ENCODE results near the gene MRM3.
"Not testable (repeated sequence)": the region's sequence is repeated elsewhere in the genome, so short reads cannot be mapped to it uniquely, and the experiment has no call there.

Gene MRM3

DNA sequence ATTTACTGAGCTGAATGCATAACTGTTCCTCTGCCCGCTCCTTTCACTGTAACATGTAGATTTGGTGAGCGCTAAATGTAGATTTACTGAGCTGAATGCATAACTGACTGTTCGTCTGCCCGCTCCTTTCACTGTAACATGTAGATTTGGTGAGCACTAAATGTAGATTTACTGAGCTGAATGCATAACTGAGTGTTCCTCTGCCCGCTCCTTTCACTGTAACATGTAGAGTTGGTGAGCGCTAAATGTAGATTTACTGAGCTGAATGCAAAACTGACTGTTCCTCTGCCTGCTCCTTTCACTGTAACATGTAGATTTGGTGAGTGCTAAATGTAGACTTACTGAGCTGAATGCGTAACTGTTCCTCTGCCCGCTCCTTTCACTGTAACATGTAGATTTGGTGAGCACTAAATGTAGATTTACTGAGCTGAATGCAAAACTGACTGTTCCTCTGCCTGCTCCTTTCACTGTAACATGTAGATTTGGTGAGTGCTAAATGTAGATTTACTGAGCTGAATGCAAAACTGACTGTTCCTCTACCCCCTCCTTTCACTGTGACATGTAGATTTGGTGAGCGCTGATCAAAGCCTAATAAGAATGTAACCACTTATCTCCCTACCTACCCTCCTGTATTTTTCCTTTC is 26.7 kb upstream of the MRM3 start:
- DNase-seq (ENCODE audit: low spot score) = not testable (repeated sequence)

DNA sequence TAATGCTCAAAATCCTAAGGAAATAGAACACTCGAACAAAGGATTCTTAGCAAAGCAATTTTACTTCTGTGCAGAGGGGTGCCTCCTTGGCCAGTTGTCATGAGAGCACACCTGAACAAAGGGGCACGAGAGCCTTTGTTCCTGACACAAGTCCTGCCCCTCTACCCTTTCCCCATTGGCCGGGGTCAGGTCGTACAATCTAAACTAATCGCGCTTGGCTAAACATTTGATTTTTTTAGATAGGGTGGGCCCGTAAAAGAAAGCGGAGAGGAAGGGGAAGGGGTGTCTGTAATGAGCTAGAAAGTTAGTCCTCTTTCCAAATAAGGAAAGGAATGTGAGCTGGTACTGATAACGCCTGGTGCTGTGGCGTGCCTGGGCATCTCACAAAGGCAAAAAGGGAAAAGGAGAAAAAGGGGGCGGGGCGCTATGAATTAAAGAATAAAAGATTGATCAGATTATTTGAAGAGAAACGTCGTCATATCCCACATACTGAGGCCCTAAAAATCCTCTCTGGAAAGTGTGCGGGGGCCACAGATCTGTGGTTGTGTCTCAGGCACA is 26.1 kb upstream of the MRM3 start:
- DNase-seq (ENCODE audit: low spot score) = not testable (repeated sequence)

DNA sequence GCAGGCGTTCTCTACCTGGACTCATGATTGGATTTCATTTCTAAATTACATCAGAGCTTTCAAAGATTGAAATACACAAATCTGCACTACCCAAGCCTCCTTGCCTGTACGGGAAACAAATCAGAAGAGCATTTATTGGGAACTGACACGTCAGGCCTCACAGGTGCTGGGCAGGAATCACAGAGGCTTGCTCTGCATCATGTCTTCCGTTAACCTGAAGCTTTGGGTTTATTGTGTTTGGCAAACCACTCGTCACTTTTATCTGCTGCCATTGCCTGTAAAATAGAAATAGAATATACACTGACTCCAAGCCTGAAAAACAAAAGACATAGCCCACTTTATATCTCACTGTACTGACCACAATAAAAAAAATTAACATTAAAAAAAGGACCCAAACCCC is 22.2 kb upstream of the MRM3 start:
- no peak for DNase-seq (ENCODE audit: low spot score)

DNA sequence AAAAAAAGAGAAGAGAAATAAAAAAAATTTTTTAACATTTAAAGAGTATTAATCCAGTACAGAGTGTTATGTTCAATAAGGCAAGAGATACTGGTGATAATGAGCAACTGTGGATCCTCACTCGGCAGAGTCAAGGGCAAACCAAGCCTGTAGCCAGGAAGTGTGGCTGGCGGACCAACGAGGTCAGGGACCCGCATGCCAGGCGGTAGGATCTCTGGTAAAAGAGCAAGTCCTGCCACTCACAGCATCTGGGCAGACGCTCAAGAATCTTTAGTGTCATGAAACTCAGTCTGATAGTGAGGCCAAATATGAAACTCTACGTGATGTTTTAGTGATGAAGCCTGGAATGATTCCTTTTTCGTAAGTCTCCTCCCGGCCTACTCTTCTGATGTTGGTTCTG is 21.8 kb upstream of the MRM3 start:
- no peak for DNase-seq (ENCODE audit: low spot score)

DNA sequence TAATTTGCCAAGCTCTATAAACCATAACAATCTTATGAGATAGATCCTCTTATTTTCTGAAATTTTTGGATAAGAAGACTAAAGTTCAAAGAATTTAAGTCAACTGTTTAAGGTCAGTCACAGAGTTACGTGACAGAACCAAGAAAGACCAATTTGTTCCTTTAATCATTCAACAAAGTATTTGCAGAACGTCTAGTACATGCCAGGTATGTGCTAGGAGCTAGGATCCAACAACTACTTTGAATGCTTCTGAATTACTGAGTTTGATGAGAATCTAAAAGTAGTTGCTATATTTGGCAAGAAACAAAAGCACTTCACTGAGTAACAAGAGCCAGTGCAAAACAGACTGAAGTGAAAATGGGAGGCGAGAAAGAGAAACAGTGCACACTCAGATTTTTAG is 15.1 kb upstream of the MRM3 start:
- no peak for DNase-seq (ENCODE audit: low spot score)

DNA sequence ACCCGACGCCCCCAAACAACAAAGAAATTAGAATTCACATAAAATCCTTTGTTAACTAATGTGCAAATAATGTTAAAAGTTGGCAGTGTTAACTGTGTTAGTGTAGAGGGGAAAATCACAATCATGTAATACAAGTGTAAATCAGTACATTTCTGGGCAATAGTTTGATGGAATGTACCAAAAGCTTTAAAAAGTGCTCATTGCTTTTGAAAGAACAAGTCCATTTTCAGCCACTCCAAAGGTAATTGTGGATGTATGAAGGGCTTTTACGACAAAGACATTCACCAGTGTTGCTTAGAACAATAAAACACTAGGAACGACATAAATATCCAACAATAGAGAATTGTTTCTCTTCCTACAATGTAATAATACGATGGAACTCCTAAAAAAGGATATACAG is 9.1 kb upstream of the MRM3 start:
- peak; percentile 17 for DNase-seq (ENCODE audit: low spot score)

DNA sequence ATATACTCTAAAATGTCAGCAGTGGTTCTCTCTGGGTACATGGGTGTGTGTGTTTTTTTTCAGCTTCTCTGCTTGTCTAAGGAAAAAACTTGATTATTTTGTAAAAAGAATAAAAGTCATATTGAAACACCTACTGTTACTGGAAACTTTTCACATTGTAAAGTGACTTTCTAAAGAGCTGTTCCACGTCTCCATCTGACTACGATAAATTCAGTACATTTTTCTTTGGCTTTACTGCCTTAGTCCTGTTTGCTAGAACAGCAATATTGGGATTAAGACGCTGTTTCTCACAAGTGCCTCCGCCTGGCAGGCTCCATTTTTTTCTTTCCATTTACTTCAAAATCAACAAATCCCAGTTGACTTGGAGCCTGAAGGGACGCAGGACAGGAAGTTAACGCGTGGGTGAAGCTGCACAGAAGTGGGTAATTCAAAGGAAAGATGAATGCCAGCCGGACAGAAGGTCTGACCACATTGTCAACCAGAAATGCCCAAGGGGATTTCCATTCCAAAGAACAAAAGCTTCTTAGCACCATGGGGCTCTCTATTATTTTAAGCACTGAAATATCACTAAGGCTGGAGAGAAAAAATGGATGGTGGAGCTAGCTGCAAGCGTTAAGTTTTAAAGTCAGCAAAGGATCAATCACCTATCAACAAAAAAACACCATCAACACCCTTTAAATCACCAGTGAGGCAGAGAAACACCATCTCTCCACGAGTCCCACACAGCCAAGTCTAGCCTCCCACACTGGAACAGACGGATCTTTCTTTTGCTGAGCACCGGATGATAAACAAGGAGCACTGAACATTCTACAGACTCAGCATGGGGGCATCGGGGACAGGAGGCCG is 8.5 kb upstream of the MRM3 start:
- DNase-seq (ENCODE audit: low spot score) = no peak

DNA sequence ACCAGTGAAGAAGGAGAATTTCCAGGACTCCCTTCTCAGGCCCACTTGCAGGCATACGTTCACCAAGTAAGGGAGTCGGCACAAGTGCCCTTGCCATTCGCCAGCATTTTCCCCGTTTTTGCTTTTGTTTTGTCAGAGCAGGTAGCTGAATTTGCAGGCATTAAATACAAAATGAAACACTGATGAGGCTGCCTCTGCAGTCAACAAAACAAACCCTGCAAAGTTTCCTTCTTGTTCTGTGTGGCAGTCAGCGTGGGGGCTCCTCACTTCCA is 7.9 kb upstream of the MRM3 start:
- no peak for DNase-seq (ENCODE audit: low spot score)

DNA sequence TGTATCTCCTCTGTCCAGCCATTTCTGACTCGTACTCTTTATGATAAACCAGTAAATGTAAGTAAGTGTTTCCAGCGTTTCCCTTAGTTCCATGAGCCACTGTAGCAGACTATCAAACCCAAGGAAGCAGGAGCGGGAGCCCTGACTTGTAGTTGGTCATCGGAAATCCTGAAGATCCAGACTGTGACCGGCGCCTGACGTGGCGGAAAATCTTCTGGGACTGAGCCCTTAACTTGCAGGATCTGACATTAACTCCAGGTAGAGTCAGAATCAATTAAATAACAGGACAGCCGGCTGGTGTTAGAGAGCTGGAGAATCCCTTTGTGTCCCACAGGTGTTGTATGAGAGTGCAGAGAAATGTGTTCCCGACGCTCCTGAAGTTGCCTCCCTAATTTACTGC is 4.1 kb upstream of the MRM3 start:
- no peak for DNase-seq (ENCODE audit: low spot score)

DNA sequence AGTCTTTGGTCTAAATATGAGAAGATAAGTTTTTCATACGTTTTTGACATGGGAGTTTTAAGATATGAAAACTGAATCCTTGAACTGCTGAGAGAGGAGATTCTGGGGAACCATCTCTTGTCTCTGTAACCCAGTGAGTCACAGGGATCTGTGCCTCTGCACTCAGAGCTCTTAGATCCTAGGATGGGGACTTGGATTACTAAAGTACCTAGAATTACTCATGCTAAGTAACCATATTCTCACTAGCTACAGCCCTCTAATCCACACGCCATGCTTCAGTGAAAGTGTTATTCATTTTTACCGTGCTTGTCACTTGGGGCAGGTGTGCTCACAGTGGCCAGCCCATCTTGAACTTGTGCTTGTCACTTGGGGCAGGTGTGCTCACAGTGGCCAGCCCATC is 2.0 kb downstream of the MRM3 start:
- DNase-seq (ENCODE audit: low spot score) = no peak

DNA sequence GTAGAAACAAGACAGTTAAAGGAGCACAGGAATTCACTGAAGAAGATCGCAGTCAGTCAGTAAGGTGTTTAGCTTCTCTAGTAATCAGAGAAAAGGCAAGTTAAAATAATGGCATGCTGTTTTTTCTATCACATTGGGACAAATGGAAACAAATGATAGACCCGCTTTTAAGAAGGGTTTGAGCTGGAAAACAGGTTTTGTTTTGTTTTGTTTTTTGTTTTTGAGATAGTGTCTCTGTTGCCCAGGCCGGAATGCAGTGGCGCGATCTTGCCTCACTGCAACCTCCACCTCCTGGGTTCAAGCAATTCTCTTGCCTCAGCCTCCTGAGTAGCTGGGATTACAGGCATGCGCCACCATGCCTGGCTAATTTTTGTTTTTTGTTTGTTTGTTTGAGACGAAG is 3.7 kb downstream of the MRM3 start:
- not testable (repeated sequence) for DNase-seq (ENCODE audit: low spot score)

DNA sequence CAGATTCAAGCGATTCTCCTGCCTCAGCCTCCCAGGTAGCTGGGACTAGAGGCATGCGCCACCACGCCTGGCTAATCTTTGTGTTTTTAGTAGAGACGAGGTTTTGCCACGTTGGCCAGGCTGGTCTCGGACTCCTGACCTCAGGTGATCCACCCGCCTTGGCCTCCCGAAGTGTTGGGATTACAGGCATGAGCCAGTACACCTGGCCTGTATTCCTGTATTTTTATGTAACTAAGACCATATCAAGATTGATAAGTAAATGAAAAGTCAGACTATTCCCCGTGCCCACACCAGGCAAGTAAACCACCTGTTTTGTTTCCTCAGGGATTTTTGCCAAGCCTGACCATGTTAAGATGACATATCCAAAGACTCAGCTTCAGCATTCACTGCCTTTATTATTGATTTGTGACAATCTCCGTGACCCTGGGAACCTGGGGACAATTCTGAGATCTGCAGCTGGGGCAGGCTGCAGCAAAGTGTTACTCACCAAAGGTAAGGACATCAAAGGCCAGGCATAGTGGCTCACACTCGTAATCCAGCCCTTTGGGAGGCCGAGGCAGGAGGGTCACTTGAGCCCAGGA is 5.6 kb downstream of the MRM3 start:
- no peak for DNase-seq (ENCODE audit: low spot score)

DNA sequence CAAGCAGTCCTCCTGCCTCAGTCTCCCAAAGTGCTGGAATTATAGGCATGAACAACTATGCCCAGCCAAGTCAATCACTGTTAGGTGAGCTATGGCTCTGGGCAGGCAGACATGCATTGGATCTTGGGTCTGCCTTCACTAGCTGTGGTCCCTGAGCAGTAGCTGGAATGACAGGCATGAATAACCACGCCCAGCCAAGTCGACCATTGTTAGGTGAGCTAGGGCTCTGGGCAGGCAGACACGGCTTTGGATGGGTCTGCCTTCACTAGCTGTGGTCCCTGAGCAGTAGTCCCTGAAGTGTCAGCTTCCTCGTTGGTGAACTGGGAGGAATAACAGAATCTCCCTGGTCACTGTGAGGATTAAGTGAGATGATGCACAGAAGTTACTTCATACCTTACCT is 6.4 kb downstream of the MRM3 start:
- DNase-seq (ENCODE audit: low spot score) = no peak

DNA sequence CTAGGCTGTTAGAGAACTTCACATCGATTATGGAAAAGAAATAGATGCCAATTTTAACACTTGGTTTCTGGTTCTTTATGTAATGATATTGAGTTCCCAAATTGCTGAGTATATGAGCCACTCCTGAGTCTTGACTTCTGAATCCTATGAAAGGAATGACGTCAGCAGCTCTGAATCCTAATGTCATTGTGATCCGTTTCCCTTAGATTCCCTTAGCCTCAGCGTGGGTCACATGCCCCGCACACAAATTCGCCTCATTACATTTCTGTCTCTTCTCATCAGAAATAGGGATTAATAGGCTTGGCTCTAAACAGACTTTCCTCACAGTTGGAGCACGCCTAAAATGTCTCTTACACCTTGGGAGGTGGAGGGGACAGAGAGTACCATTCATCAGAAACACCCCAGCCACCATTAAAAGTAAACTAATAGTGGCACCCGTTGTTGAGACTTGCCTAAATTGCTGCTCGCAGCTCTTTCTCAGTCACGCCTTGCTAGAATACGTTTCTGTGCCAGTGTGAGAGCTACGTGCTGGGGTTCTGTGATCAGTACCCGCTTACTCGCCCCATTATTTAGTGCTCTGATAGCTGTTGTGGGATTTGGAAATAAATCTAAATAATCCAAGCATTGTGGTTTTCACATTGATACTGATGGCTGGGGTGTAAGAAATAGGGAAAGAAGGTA is 7.1 kb downstream of the MRM3 start:
- no peak for DNase-seq (ENCODE audit: low spot score)

DNA sequence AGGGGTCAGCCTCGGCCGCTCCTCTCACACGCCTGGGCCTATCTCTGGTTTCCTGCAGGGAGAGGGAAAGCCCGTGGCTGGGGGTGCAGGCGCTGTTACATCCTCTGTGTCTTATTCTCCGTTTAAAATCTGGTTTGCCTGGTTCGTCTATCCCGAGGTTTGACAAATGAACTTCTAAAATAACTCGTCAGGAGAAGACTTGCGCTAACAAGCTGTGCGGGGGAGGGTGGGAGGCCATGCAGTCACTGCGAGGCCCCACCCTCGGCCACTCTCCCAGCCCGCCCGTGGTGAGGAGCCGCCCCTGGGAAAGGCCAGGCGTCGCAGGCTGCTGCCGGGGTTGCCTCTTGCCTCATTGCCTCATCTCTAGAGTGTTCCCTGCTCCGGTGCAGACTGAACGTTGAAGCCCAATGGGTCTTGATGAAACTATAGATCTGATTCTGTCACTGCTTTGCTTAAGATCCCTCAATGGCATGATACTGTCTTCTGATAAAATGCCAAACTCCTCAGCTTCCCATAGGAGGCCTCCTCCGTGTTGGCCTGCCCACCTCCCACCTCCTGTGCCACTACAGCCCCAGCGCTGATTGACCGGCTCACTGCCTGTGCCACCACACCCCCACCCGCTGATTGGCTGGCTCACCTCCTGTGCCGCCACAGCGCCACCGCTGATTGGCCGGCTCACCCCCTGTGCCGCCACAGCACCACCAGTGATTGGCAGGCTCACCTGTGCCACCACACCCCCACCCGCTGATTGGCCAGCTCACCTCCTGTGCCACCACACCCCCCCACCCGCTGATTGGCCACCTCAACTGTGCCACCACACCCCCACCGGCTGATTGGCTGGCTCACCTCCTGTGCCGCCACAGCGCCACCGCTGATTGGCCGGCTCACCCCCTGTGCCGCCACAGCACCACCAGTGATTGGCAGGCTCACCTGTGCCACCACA is 8.0 kb downstream of the MRM3 start:
- not testable (repeated sequence) for DNase-seq (ENCODE audit: low spot score)

DNA sequence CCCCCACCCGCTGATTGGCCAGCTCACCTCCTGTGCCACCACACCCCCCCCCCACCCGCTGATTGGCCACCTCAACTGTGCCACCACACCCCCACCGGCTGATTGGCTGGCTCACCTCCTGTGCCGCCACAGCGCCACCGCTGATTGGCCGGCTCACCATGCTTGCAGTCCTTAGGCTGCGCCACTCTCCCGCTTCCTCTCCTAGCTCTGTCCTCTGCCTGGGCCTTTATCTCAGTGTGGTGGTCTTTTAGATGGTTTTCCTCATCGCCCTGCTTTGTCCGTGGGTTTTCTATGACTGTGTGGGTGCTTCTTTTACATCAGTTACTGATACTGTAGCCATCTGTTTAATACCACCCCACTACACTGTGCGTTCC is 8.7 kb downstream of the MRM3 start:
- DNase-seq (ENCODE audit: low spot score) = not testable (repeated sequence)

DNA sequence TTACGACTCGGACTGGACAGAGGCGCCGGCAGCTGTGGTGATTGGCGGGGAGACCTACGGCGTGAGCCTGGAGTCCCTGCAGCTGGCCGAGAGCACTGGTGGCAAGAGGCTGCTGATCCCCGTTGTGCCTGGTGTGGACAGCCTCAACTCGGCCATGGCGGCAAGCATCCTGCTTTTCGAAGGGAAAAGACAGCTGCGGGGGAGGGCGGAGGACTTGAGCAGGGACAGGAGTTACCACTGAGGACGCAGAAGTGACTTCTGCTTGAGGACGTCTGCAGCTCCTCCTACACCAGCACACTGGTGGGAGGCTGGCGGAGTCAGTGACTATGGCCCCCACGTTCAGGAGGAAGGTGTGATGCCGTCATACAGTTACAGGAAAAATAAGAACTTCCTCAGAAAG is 9.7 kb downstream of the MRM3 start:
- no peak for DNase-seq (ENCODE audit: low spot score)

DNA sequence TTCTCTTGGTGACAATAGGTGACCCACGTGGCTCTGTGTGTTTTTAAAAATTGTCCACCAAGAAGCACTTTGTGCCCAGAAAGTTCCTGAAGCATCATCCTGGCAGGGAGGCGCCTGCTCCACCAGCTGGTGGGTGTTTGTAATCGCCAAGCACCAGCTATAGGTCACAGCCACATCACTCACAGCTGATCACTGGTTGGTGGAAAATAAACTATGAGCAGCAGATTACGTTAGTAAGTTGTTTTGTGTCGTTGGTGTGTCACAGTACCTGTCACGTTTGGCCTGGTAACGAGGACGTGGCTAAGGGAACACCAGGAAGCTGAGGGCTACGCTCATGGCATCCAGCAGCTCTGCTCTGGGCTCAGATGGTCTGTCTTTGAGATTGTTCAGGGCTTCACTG is 10.1 kb downstream of the MRM3 start:
- DNase-seq (ENCODE audit: low spot score) = no peak

DNA sequence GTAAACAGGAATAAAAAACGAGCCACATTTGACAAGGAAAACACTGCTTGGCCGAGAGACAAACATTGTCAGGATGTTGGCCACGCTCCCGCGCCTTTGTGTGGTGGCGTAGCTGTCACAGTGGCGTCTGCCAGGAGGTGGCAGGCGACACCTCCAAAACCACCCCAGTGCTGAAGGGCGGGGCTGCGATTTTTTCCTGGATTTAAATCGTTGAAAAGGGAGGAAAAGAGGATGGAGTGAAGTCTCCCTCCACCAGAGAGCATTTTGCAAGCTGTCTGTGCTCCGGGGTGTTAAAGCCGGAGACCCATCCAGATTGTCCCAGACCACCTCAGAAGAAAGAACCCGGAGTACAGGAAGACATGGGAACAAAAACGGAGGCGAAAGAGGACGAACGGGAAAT is 12.7 kb downstream of the MRM3 start:
- peak; percentile 89 for DNase-seq (ENCODE audit: low spot score)

DNA sequence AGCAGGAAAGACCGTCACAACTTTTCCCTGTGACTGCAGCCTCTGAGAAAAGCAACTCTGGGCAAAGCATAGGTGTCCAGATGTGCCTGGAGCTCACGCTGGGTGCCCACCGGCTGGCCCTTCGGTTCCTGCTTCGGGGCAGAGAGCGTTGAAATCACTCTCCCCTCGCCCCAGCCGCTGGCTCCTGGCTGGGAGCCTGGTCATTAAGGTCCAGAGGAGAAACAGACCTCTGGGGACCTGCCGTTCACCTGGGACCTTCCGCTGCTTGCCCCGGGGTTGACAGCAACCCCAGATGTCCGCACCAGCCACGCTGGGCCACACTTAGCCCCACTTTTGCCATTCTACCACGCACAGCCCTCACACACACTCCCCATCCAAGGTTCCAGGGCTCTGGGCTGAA is 13.1 kb downstream of the MRM3 start:
- DNase-seq (ENCODE audit: low spot score) = no peak

DNA sequence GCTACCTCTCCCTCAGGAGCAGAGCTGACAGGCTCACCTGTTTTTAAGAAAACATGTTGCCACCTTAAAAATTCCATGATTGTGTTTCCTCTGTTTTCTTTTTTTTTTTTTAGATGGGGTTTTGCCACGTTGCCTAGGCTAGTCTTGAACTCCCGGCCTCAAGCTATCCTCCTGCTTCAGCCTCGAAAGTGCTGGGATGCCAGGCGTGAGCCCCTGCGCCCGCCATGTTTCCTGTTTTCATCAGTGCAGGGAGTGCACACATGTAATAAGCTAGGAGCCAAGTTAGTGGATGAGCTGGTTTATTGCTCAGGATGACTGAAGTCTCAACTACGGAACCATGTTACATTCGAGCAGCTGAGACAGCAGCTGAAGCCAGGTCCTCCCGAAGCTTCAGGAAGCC is 13.6 kb downstream of the MRM3 start:
- no peak for DNase-seq (ENCODE audit: low spot score)

DNA sequence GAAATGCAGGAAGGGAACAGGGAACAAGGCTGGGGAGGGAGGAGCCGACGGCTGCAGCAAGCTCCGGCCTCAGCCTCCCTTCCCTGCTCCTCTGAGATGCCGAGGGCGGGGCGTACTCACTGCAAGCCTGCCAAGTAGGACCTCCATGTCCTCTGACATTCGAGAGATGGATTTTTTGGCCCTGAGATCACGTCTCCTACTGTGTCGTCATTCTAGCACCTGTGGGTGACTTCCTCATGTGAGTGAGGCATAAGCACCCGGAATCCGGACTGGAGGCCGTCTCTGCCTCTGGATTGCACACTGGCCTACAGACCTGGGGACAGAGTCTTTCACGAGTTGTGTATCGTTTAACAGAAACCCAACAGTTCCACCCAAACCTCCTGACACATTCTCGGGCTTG is 14.5 kb downstream of the MRM3 start:
- DNase-seq (ENCODE audit: low spot score) = no peak
